NCI-H146 treated with DMSO at 0.1 percent for 48 hours (cell line): Measurements from ENCODE around the gene FAM20B.
"Not testable (repeated sequence)": the region's sequence is repeated elsewhere in the genome, so short reads cannot be mapped to it uniquely, and the experiment has no call there.

ENCODE experiments used
- DNase-seq: peaks from one replicate; lab custom pipeline; 2025; ENCODE audit not compliant: unreplicated experiment; lab: John Stamatoyannopoulos, UW

FAM20B gene

DNA sequence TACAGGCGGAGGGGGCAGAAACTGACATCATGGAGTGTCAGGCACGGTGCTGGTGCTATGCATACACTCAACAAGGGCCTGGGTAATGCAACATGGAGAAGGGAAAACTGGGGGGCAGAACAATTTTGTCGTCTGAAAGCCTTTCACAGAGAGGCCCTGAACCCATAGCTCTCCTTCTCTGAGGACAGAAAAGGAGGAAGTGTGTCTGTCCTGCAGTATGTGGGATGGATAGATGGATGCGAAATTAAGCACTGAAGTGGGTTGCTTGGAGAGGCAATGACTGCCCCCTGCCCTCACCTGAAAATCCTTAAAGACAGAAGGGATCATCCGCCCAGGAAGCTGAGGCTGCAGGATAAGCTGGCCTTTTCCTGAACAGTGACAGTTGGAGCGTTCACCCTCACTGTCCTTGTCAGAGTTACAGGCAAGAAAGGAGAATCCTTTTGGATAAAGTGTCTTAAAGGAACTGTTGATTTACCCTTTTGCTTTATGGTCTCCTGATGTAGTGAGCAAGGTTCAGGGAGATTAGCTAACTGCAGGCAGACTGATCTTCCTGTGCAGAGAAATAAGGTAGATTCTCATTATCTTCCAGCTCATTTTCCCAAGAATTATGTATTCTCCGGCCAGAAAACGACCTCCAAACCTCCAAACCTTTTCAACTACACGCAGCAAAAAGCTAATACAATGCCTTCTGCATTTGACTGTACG, 1.6 kb upstream of the FAM20B start:
- DNase-seq = no peak

DNA sequence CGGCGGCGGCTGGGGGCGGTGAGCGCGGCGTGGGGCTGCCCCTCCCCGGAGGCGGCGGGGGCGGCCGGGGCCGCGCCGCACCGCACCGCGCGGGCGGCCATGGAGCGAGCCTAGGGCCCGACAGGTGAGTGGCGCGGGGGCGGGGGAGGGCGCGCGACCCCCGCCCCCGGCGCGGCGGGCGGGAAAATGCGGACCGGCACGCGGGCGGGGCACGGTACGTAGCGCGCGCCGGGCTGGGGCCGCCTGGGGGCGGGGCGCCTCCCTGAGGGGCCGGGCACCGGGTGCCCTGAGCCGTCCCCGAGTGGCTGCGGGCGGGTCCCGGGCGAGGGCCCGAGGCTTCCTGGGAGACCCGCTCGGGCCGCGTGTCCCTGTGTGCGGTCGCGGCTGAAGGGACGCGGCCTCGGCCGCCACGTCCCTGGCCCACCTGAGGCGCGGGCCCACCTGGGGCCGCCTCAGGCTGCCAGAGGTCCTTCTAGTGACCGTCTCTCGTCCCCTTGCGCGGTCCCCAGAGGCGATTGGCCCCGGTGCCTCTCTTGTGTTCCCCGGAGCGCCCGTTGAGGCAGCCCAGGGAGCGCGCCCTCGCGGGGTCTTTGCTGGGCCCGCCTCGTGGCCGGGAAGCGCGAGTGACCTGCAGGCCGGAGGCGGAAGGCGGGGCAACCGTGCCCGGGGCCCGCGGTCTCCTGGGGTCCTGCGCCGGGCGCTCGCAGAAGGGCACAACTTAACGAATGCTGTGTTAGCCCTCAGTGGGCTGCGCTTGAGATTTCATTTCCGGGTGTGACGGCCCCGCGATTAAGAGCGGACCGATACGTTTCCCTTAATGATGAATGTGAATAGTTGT, 500 bp downstream of the FAM20B start:
- DNase-seq = peak; percentile 50

DNA sequence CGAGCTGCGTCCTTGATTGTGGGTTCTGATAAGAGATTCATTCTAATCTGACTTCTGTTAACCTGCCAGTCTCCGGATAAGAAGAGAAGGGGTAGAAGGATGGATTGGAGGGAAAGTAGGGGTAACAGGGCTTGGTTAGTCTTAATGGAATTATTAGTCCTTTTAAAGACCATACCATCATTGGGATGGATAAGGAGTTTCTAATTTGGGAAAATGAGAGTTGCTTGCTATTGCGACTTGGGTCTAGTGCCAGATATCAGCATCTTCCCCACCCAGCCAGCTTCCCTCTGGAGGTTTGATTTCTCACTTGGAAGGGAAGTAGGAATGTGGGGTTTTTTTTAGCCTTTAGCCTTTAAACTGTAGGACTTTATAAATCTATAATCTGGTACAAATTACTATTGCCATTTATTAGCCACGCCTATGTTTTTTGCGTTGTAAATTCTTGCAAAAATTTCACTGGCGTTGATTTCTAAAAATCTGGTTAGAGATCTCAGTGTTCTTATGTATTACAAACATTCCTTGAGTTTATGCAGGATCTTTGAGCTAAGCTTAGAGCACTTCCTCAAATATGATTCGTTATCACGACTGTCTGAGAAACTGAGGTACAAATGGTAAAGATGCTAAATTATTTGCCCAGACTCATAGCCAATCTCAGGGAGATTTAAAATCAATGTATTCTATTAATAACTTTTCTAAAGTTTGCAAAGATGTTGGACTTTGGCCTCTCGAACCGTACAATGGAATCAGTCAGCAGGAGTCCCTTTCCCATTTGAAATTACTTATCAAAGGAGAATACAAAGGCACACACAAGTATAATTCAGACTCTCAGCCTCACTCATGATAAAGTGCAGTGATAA, 1.3 kb downstream of the FAM20B start:
- DNase-seq = no peak

GRCh38 chr1:179029321-179029759, 3.6 kb downstream of the FAM20B start:
- no peak for DNase-seq

DNA sequence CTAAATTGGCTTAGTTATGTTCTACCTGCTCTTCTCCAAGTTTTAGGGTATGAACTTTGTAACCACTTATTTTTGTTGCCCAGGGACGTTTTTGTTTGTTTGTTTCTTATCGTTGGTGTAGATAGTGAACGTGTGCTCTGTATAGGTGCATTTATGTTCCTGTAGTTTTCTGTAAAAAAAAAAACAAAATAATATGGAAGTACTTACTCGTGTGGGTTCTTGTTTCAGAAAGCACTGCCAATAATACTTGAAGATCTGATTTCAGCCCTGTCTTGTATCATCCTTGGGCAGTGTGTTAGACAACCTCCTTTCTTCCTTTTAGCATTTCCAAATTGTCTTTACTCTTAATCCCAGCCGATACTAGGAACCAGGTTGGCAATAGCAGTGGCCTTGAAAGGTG, 4.4 kb downstream of the FAM20B start:
- no peak for DNase-seq

DNA sequence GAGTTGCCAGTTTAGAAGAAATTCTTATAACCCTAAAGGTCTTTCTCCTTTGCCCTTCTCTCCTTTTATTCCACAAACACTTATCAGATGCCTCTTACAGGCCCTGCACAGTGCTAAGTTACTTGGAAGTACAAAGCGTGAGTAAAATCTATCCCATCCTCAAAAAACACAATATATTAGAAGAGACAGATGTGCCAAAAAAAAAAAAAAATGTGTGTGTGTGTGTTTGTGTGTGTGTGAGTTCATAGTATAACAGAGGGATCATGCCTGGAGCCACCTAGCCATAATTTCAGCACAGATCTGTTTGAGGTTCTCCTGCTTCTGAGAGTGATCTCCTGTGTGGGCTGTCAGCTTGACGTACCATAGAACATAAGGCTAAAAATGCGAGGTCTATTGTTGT, 5.0 kb downstream of the FAM20B start:
- DNase-seq = no peak

DNA sequence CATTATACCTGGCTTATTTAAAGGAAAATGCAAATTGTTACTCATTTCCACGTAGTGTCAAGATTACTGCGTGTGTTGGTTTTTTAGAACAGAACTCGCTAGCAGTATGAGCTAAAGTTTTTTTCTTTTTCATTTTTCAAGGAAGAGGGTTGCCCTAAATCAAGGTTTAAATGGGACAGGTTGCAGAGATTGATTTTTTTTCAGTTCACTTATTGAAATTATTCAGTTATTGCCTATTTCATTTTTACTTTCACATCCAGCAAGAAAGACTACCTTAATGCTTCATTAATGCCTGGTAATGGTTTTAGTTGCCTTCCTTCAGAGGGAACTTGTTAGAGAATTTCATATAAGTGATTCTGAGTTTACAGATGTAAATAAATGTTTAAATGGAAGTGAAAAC, 5.6 kb downstream of the FAM20B start:
- no peak for DNase-seq

GRCh38 chr1:179031855-179032513, 6.3 kb downstream of the FAM20B start:
- DNase-seq = no peak

DNA sequence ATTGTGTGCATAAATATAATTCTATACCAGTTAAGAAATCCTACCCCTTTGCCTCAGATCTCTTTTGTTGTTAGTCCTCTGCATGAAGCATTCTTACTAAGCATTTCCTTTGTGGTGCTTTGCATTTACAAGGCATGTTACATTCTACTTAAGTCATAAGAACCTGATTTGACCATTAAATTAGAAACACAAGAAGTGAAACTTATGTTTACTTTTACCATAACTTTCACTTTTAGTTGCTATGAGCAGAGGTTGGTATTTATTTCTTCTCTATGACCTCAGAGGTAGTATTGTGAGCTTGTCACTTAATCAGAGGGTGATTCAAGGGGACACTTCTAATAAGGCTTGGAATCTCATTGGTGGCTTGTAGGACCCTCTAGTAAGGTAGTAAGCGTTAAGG, 9.0 kb downstream of the FAM20B start:
- no peak for DNase-seq

DNA sequence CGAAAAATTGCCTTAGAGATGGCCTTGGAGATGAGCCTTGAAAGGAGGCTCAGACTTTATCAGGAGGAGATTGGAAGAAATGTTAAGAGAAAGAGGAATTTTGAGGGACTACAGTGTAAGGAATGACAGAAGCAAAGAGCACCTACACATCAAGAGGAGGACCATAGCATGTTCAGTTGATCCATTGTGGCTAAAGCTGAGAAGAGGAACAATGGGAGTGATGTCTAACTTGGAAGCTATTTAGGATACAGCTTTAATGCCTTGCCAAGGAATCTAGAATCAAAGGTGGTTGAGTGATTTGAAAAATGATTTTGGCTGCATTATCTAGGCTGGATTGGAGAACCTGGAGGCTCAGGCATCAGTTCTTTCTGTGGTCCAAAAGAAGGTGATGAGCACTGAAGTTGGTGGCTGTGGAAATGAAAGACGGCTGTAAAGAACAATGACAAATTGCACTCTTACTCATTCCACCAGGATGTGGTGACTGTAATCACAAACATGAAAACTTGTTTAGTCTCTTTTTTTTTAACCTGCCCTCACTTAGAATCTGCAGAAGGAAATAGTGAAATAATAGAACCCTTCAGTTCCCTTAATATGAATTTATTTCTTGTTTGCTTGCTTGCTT, 11.3 kb downstream of the FAM20B start:
- DNase-seq = no peak

- DNase-seq = no peak
Observed at GRCh38 chr1:179038528-179039281, 13.0 kb downstream of the FAM20B start.

- not testable (repeated sequence) for DNase-seq
Observed at GRCh38 chr1:179039502-179040174, 13.9 kb downstream of the FAM20B start.

DNA sequence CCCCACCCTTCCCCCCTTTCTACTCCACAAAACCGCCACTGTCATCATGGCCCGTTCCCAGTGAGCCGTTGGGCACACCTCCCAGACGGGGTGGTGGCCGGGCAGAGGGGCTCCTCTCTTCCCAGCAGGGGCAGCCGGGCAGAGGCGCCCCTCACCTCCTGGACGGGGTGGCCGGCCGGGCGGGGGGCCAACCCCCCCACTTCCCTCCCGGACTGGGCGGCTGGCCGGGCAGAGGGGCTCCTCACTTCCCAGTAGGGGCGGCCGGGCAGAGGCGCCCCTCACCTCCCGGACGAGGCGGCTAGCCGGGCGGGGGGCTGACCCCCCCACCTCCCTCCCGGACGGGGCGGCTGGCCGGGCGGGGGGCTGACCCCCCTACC, 14.5 kb downstream of the FAM20B start:
- DNase-seq = not testable (repeated sequence)

DNA sequence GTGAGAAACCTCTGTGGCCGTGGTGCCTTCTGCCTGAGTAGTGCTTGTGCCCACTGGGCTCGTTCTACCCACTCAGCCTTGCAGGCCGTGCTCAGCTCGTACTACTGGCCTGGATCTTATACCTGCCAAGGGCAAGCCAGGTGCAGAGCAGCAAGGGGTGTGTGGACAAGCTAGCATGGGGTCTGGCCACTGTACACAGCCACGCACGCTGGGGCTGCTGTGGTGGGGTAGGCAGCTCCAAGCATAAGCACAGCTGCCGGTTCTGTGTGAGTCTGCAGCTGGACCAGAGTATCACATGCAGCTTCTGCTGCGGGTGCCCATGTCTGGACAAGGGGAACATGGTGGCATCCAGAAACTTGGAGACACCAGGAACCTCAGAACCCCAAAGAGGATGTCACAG, 16.4 kb downstream of the FAM20B start:
- DNase-seq = no peak

DNA sequence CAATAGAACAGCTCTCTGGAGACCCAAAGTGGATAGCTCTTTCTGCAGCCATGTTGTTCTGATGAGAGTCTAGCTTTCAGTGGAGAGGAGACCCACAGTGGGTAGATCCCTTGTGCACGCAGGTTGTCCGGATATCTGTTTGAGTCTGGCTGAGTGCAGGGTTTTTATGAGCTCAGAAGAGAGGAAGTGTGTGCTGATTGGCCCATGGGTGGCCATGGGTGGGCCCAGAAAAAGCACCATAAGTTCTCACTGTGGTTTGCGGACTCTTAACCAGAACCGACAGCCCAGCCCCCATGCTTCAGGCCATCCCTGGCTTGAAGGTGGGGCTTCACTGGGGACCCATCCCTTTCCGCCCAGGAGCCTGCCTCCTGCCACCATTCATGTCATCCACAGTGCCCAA, 17.0 kb downstream of the FAM20B start:
- no peak for DNase-seq

- DNase-seq = no peak
Observed at GRCh38 chr1:179043266-179043665, 17.6 kb downstream of the FAM20B start.

DNA sequence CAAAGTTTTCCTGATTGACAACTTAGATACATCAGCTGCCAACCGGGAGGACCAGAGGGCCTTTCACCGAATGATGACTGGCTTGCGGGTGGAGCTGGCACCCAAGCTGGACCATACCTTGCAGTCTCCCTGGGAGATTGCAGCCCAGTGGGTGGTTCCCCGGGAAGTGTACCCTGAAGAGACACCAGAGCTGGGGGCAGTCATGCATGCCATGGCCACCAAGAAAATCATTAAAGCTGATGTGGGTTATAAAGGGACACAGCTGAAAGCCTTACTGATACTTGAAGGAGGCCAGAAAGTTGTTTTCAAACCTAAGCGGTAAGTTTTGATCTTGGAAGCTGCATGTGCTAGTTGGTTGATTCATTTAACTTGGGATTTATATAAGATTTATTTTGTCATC, 18.2 kb downstream of the FAM20B start:
- DNase-seq = no peak

DNA sequence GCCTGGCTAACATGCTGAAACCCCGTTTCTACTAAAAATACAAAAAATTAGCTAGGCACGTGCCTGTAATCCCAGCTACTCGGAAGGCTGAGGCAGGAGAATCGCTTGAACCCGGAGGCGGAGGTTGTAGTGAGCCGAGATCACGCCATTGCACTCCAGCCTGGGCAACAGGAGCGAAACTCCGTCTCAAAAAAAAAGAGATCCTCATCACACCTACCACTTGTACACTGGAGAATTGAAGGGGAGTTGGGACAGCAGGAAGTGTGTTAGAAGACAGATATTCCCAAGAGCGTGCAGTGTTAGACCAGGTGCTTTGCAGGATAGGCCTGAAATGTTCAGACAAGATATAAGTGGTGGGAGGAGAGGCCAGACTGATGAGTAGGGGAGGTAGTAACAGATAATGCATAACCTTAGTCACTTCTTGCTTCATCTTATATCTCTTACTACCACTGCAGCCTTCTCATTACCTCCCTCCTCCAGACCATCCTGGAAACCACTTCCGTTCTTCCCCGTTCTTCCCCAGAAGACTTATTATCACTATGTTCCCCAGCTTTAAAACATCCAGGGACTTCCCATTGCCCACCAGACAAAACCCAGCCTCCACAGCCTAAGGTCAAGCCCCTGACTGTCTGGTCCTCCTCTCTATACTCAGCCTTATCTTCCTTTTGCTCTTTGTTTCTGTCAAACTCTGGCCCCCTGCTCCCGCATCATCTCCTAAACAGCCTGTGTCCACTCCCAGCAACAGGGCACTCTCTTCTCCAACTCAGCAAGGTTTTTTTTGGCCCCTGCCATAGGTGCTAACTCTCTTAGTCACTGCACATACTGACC, 21.3 kb downstream of the FAM20B start:
- DNase-seq = no peak

- DNase-seq = no peak
Observed at GRCh38 chr1:179047636-179047997, 21.9 kb downstream of the FAM20B start.
